HCT116 (cell line): ENCODE results near the gene MYH13.

ENCODE experiments used
- CBX3 ChIP-seq: IDR thresholded peaks from 2 replicates; pipeline ENCODE4 v1.6.1; 2012; ENCODE audit warnings: low read depth
- ELF1 ChIP-seq: IDR thresholded peaks from 2 replicates; pipeline ENCODE4 v1.6.1; 2012; ENCODE audit warnings: low read depth, borderline replicate concordance
- EZH2 ChIP-seq: fragments of 200-600 bp; sonication (generic); IDR thresholded peaks from 2 replicates; pipeline ENCODE4 v1.6.1; 2017; ENCODE audit warnings: antibody characterized with exemption, mixed run types
- EZH2phosphoT487 ChIP-seq: fragments of 200-600 bp; IDR thresholded peaks from 2 replicates; pipeline ENCODE4 v1.6.1; 2018; ENCODE audit warnings: antibody characterized with exemption, borderline replicate concordance
- JUND ChIP-seq: IDR thresholded peaks from 2 replicates; pipeline ENCODE4 v1.6.1; 2012
- POLR2A ChIP-seq: IDR thresholded peaks from 2 replicates; pipeline ENCODE4 v1.7.0; 2011; ENCODE audit warnings: borderline replicate concordance; ENCODE audit not compliant: insufficient read depth, insufficient read length; ENCODE audit errors: extremely low read depth
- POLR2AphosphoS5 ChIP-seq: IDR thresholded peaks from 2 replicates; pipeline ENCODE4 v1.6.1; 2011; ENCODE audit warnings: mild to moderate bottlenecking, low read depth, low read length, moderate library complexity
- SP1 ChIP-seq: IDR thresholded peaks from 2 replicates; pipeline ENCODE4 v1.6.1; 2012; ENCODE audit warnings: low read depth
- SRF ChIP-seq: IDR thresholded peaks from 2 replicates; pipeline ENCODE4 v1.6.1; 2012; ENCODE audit warnings: low read depth
- YY1 ChIP-seq: IDR thresholded peaks from 2 replicates; pipeline ENCODE4 v1.6.1; 2011; ENCODE audit warnings: low read length, low read depth, moderate library complexity, mild to moderate bottlenecking; ENCODE audit not compliant: insufficient replicate concordance; ENCODE audit errors: extremely low read depth
- ZNF274 ChIP-seq: fragments of 200-500 bp; sonication (Bioruptor generic); IDR thresholded peaks from 2 replicates; pipeline ENCODE4 v1.6.1; 2014; ENCODE audit warnings: mild to moderate bottlenecking, low read depth, low read length, inconsistent platforms
- TF ChIP-seq, protein P1 (sequence below), 3 experiments: fragments of 200-600 bp in 1 of 3; sonication (generic) in 1 of 3; IDR thresholded peaks in 2 of 3; conservative IDR thresholded peaks in 1 of 3; 2 replicates each; pipeline ENCODE4 v1.5.1; 2012 to 2017; ENCODE audit warnings: low read depth in 2 of 3, low read length in 2 of 3, antibody characterized with exemption in 1 of 3, borderline replicate concordance in 1 of 3, control low read depth in 1 of 3, mild to moderate bottlenecking in 1 of 3, mixed read lengths in 1 of 3, mixed run types in 1 of 3, moderate library complexity in 1 of 3; ENCODE audit not compliant: insufficient read depth in 1 of 3
- TF ChIP-seq, protein P2 (sequence below): IDR thresholded peaks from 2 replicates; pipeline ENCODE4 v1.6.1; 2012; ENCODE audit warnings: low read depth
- TF ChIP-seq, protein P3 (sequence below): IDR thresholded peaks from 2 replicates; pipeline ENCODE4 v1.6.1; 2012

DNA sequence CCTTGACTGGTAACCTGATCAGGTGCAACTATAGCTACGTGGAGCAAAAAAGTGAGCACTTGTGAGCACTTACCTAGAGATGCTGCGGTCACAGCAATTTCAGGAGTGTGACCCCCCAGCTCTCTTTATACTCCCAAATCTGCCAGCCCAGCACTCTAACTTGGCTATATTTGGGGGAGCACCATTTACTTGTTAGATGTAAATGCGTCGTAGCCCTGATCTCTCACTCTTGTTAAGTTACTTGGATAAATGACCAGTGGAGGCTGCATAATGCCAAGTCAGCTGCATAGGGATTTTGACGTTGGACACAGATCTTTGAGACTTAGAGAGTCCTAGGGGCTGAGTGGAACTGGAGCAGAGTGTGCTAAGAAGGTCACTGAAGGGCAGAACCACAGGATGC, at the start of gene MYH13:
- TF ChIP-seq, protein P1, sequence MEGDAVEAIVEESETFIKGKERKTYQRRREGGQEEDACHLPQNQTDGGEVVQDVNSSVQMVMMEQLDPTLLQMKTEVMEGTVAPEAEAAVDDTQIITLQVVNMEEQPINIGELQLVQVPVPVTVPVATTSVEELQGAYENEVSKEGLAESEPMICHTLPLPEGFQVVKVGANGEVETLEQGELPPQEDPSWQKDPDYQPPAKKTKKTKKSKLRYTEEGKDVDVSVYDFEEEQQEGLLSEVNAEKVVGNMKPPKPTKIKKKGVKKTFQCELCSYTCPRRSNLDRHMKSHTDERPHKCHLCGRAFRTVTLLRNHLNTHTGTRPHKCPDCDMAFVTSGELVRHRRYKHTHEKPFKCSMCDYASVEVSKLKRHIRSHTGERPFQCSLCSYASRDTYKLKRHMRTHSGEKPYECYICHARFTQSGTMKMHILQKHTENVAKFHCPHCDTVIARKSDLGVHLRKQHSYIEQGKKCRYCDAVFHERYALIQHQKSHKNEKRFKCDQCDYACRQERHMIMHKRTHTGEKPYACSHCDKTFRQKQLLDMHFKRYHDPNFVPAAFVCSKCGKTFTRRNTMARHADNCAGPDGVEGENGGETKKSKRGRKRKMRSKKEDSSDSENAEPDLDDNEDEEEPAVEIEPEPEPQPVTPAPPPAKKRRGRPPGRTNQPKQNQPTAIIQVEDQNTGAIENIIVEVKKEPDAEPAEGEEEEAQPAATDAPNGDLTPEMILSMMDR (IDR thresholded peaks at IDR 0.05 in 2 of 3, conservative IDR thresholded peaks at IDR 0.05 in 1 of 3; ENCODE audit: borderline replicate concordance in 1 of 3, insufficient read depth in 1 of 3, low read depth in 2 of 3, low read length in 2 of 3) = no peak
- TF ChIP-seq ZNF274 (no peak), JUND (no peak), POLR2A (no peak), SP1 (no peak), POLR2AphosphoS5 (no peak), EZH2 (no peak), ELF1 (no peak), EZH2phosphoT487 (no peak), CBX3 (no peak), YY1 (no peak), SRF (no peak)
- TF ChIP-seq, protein P2, sequence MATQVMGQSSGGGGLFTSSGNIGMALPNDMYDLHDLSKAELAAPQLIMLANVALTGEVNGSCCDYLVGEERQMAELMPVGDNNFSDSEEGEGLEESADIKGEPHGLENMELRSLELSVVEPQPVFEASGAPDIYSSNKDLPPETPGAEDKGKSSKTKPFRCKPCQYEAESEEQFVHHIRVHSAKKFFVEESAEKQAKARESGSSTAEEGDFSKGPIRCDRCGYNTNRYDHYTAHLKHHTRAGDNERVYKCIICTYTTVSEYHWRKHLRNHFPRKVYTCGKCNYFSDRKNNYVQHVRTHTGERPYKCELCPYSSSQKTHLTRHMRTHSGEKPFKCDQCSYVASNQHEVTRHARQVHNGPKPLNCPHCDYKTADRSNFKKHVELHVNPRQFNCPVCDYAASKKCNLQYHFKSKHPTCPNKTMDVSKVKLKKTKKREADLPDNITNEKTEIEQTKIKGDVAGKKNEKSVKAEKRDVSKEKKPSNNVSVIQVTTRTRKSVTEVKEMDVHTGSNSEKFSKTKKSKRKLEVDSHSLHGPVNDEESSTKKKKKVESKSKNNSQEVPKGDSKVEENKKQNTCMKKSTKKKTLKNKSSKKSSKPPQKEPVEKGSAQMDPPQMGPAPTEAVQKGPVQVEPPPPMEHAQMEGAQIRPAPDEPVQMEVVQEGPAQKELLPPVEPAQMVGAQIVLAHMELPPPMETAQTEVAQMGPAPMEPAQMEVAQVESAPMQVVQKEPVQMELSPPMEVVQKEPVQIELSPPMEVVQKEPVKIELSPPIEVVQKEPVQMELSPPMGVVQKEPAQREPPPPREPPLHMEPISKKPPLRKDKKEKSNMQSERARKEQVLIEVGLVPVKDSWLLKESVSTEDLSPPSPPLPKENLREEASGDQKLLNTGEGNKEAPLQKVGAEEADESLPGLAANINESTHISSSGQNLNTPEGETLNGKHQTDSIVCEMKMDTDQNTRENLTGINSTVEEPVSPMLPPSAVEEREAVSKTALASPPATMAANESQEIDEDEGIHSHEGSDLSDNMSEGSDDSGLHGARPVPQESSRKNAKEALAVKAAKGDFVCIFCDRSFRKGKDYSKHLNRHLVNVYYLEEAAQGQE = no peak
- TF ChIP-seq, protein P3, sequence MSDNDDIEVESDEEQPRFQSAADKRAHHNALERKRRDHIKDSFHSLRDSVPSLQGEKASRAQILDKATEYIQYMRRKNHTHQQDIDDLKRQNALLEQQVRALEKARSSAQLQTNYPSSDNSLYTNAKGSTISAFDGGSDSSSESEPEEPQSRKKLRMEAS = no peak
